ENCODE results near the gene FMNL2. TPM values are rescaled to one million over a fixed set of nuclear protein-coding genes. Genes with fewer than 3 reads are reported as not detected.

The FMNL2 gene
- polyA plus RNA-seq, 1 donor from 2014 or later = 86.5 TPM

DNA sequence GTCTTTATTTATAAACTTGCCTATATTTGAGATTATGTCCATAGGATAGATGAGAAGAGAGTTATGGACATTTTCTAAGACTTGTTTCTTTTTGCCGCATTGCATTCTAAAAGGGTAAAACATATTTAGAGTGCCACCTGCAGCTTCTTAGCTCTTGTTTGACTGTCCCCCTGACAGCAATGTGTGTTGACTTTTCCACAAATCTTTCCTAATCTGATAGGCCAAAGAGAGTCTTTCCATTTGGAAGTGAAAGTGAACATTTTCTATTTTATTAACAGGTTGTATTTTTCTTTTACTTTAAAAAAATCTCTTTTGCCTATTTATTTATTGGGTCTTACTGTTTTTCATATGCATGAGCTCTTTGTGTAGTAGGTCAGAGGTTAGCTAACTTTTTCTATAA lies 58.4 kb downstream of the FMNL2 start:
- Histone ChIP-seq H3K27ac (ENCODE audit: low read length) (no peak overlapping the region), H2AFZ (ENCODE audit: low read depth, low read length) (no peak overlapping the region), H3K9me3 (ENCODE audit: low read length) (no peaks in the 10 kb centered on the region), H3K79me2 (replicated peaks; ENCODE audit: insufficient read depth, low read length) (peaks cover 23% of the 10 kb centered on the region), H3K4me3 (ENCODE audit: low read length) (no peak overlapping the region), H3F3A (ENCODE audit: insufficient read depth, low read length, poor library complexity, severe bottlenecking) (no peaks in the 10 kb centered on the region), H3K9me2 (ENCODE audit: insufficient read depth, low read length) (no peaks in the 10 kb centered on the region), H3K27me3 (ENCODE audit: insufficient read depth, low read depth, low read length) (no peaks in the 10 kb centered on the region), H3K36me3 (ENCODE audit: insufficient read depth, low read length) (no peaks in the 10 kb centered on the region), H3K9ac (ENCODE audit: low read length) (no peak overlapping the region), H4K20me1 (ENCODE audit: insufficient read depth) (no peaks in the 10 kb centered on the region), H3K4me2 (ENCODE audit: low read length) (no peak overlapping the region)
- TF ChIP-seq MXI1 (conservative IDR thresholded peaks at IDR 0.05; ENCODE audit: poor library complexity, severe bottlenecking) (no peak), TAF1 (IDR thresholded peaks at IDR 0.05; ENCODE audit: low read depth) (no peak), SMC3 (conservative IDR thresholded peaks at IDR 0.05; ENCODE audit: poor library complexity) (no peak), POLR2AphosphoS5 (IDR thresholded peaks at IDR 0.05) (no peak), RAD21 (conservative IDR thresholded peaks at IDR 0.05) (no peak), EP300 (conservative IDR thresholded peaks at IDR 0.05; ENCODE audit: poor library complexity, severe bottlenecking) (no peak), EZH2 (IDR thresholded peaks at IDR 0.05; ENCODE audit: borderline replicate concordance, insufficient read depth, low read length, poor library complexity, severe bottlenecking) (no peak)
- TF ChIP-seq, protein P1, sequence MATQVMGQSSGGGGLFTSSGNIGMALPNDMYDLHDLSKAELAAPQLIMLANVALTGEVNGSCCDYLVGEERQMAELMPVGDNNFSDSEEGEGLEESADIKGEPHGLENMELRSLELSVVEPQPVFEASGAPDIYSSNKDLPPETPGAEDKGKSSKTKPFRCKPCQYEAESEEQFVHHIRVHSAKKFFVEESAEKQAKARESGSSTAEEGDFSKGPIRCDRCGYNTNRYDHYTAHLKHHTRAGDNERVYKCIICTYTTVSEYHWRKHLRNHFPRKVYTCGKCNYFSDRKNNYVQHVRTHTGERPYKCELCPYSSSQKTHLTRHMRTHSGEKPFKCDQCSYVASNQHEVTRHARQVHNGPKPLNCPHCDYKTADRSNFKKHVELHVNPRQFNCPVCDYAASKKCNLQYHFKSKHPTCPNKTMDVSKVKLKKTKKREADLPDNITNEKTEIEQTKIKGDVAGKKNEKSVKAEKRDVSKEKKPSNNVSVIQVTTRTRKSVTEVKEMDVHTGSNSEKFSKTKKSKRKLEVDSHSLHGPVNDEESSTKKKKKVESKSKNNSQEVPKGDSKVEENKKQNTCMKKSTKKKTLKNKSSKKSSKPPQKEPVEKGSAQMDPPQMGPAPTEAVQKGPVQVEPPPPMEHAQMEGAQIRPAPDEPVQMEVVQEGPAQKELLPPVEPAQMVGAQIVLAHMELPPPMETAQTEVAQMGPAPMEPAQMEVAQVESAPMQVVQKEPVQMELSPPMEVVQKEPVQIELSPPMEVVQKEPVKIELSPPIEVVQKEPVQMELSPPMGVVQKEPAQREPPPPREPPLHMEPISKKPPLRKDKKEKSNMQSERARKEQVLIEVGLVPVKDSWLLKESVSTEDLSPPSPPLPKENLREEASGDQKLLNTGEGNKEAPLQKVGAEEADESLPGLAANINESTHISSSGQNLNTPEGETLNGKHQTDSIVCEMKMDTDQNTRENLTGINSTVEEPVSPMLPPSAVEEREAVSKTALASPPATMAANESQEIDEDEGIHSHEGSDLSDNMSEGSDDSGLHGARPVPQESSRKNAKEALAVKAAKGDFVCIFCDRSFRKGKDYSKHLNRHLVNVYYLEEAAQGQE (IDR thresholded peaks at IDR 0.05; ENCODE audit: borderline replicate concordance) = no peak
- TF ChIP-seq, protein P2, sequence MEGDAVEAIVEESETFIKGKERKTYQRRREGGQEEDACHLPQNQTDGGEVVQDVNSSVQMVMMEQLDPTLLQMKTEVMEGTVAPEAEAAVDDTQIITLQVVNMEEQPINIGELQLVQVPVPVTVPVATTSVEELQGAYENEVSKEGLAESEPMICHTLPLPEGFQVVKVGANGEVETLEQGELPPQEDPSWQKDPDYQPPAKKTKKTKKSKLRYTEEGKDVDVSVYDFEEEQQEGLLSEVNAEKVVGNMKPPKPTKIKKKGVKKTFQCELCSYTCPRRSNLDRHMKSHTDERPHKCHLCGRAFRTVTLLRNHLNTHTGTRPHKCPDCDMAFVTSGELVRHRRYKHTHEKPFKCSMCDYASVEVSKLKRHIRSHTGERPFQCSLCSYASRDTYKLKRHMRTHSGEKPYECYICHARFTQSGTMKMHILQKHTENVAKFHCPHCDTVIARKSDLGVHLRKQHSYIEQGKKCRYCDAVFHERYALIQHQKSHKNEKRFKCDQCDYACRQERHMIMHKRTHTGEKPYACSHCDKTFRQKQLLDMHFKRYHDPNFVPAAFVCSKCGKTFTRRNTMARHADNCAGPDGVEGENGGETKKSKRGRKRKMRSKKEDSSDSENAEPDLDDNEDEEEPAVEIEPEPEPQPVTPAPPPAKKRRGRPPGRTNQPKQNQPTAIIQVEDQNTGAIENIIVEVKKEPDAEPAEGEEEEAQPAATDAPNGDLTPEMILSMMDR (IDR thresholded peaks at IDR 0.05; ENCODE audit: poor library complexity, severe bottlenecking) = no peak

DNA sequence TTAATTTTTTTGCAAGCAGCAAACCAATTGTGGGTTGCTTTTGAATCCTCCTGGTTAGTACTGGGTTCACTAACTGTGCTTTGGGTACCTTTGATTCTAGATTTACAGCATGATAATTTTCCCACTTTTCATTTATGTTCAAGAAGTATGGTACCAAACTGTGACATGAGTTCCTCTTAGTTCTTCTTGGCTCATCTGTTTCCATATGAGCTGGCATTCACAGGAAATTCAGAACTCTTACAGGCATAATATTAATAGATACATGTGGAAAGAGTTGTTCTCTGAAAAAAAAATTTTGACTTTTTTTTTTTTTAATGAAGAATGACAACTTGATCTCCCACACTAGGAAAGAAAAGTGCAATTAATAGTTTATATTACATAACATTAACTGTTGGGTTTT lies 59.4 kb downstream of the FMNL2 start:
- H3F3A ChIP-seq (ENCODE audit: insufficient read depth, low read length, poor library complexity, severe bottlenecking) = no peaks in the 10 kb centered on the region
- H3K9me3 ChIP-seq (ENCODE audit: low read length) = no peaks in the 10 kb centered on the region
- H3K9me2 ChIP-seq (ENCODE audit: insufficient read depth, low read length) = no peaks in the 10 kb centered on the region
- no peak overlapping the region for H2AFZ ChIP-seq (ENCODE audit: low read depth, low read length)
- H3K79me2 ChIP-seq (replicated peaks; ENCODE audit: insufficient read depth, low read length) = peaks cover 32% of the 10 kb centered on the region
- H3K4me3 ChIP-seq (ENCODE audit: low read length) = no peak overlapping the region
- no peaks in the 10 kb centered on the region for H3K27me3 ChIP-seq (ENCODE audit: insufficient read depth, low read depth, low read length)
- H3K4me2 ChIP-seq (ENCODE audit: low read length) = no peak overlapping the region
- no peak overlapping the region for H3K9ac ChIP-seq (ENCODE audit: low read length)
- no peak overlapping the region for H3K27ac ChIP-seq (ENCODE audit: low read length)
- H4K20me1 ChIP-seq (ENCODE audit: insufficient read depth) = no peaks in the 10 kb centered on the region
- TF ChIP-seq, protein P1 (IDR thresholded peaks at IDR 0.05; ENCODE audit: borderline replicate concordance) = no peak
- TF ChIP-seq RAD21 (conservative IDR thresholded peaks at IDR 0.05) = no peak
- no peak for TF ChIP-seq TAF1 (IDR thresholded peaks at IDR 0.05; ENCODE audit: low read depth)
- TF ChIP-seq SMC3 (conservative IDR thresholded peaks at IDR 0.05; ENCODE audit: poor library complexity) = no peak
- no peak for TF ChIP-seq EP300 (conservative IDR thresholded peaks at IDR 0.05; ENCODE audit: poor library complexity, severe bottlenecking)
- TF ChIP-seq EZH2 (IDR thresholded peaks at IDR 0.05; ENCODE audit: borderline replicate concordance, insufficient read depth, low read length, poor library complexity, severe bottlenecking) = no peak
- TF ChIP-seq, protein P2 (IDR thresholded peaks at IDR 0.05; ENCODE audit: poor library complexity, severe bottlenecking) = no peak
- TF ChIP-seq POLR2AphosphoS5 (IDR thresholded peaks at IDR 0.05) = no peak
- no peak for TF ChIP-seq MXI1 (conservative IDR thresholded peaks at IDR 0.05; ENCODE audit: poor library complexity, severe bottlenecking)
- no peaks in the 10 kb centered on the region for H3K36me3 ChIP-seq (ENCODE audit: insufficient read depth, low read length)
